Melanocyte of skin (primary cell): ENCODE results near the gene ALPP. TPM values are rescaled to one million over a fixed set of nuclear protein-coding genes. Genes with fewer than 3 reads are reported as not detected.

Experiments
- small RNA-seq, 2 donors: library from RNA; depleted of rRNA; stranded (forward); fragments of <200 nt; gene quantifications; one replicate each; pipeline ENCODE3, GENCODE V24; 2012
- total RNA-seq, 2 donors: library from RNA; depleted of rRNA; stranded (reverse); fragments of >200 nt; gene quantifications; 2 replicates each; pipeline ENCODE4 v1.2.3, GENCODE V29; 2012

ALPP gene
- not detected for total RNA-seq

DNA sequence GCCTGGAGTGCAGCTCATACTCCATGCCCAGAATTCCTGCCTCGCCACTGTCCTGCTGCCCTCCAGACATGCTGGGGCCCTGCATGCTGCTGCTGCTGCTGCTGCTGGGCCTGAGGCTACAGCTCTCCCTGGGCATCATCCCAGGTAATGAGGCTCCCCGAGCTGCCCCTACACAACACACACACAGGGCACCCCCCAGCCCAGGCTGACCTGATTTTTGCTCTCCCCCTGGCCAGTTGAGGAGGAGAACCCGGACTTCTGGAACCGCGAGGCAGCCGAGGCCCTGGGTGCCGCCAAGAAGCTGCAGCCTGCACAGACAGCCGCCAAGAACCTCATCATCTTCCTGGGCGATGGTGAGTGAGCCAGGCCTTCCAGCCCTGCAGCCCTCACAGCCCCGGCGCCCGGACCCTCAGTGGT lies at the start of gene ALPP:
ALPP (plus strand) TSS at position 17 of the 417 bp plus-strand sequence; CDS start at position 69, 52 bp downstream.

GRCh38 chr2:232406556-232407310 lies 28.2 kb downstream of the ALPP start, which contains the start of gene ALPG:
TSS of gene ALPG (plus strand) at chr2:232406844. CDS start at chr2:232406895, 51 bp downstream.

Small RNA genes within 50 kb of the gene (small RNA-seq; reads per million reads assigned to genes)
- gene AC068134.3: 0 reads per million in 2 donors
- 0 reads per million in 2 donors for gene AC068134.4

Other genes starting within 250 kb of the ALPP start
- gene ALPG, start 28.1 kb downstream of the ALPP start, total RNA-seq: not detected
- gene ALPI, start 77.4 kb downstream of the ALPP start, total RNA-seq: not detected
- gene ECEL1, start 109.1 kb downstream of the ALPP start, total RNA-seq: not detected
- gene PRSS56, start 141.6 kb downstream of the ALPP start, total RNA-seq: not detected
- gene CHRND, start 147.4 kb downstream of the ALPP start, total RNA-seq: not detected
- not detected for gene CHRNG, start 160.9 kb downstream of the ALPP start, total RNA-seq
- gene TIGD1, start 171.8 kb downstream of the ALPP start, total RNA-seq: 1 to 10 TPM; 6.5 to 7.0 TPM
- gene EIF4E2, start 171.9 kb downstream of the ALPP start, total RNA-seq: 10 to 100 TPM; 42.7 to 99.6 TPM